Gastrocnemius medialis (tissue), 4 donors: ENCODE results near the gene CACNA1D. TPM values are rescaled to one million over a fixed set of nuclear protein-coding genes. Genes with fewer than 3 reads are reported as not detected.

Source experiments
- ATAC-seq, 2 donors: fragments of 150-250 bp; one replicate each; pipeline ENCODE4 v1.9.1; 2016
- DNase-seq, 2 donors: peaks; one replicate each; pipeline ENCODE4 v3.0.0-alpha.2; 2019
- H3K27ac ChIP-seq, 4 donors: fragments of 200-600 bp; sonication (generic); 1 replicate in 1 of 4; 2 replicates in 3 of 4; pipeline ENCODE4 v1.5.1; 2016 to 2018; ENCODE audit warnings: mild to moderate bottlenecking in 2 of 4, moderate library complexity in 1 of 4
- H3K27me3 ChIP-seq, 3 donors: fragments of 200-600 bp; sonication (generic) in 2 of 3; 1 replicate in 1 of 3; 2 replicates in 2 of 3; pipeline versions ENCODE4 v1.5.1 to v1.6.0; 2016 to 2019; ENCODE audit warnings: mild to moderate bottlenecking in 1 of 3, moderate library complexity in 1 of 3
- H3K36me3 ChIP-seq, 2 donors: fragments of 200-600 bp; sonication (generic) in 1 of 2; one replicate each; pipeline ENCODE4 v1.5.1; 2017 to 2018
- H3K4me1 ChIP-seq, 2 donors: fragments of 200-600 bp; sonication (generic) in 1 of 2; one replicate each; pipeline ENCODE4 v1.5.1; 2016 to 2017; ENCODE audit warnings: mild to moderate bottlenecking in 2 of 2
- H3K4me3 ChIP-seq, 4 donors: fragments of 200-600 bp; sonication (generic) in 3 of 4; 1 replicate in 1 of 4; 2 replicates in 3 of 4; pipeline ENCODE4 v1.5.1; 2016 to 2019; ENCODE audit warnings: mild to moderate bottlenecking in 2 of 4
- H3K9me3 ChIP-seq, 3 donors: fragments of 200-600 bp; sonication (generic) in 2 of 3; 1 replicate in 1 of 3; 2 replicates in 2 of 3; pipeline ENCODE4 v1.5.1; 2016 to 2019
- CTCF ChIP-seq, 5 experiments: fragments of 450-650 bp in 3 of 5; fragments of 200-600 bp in 2 of 5; sonication (generic) in 2 of 5; IDR thresholded peaks in 4 of 5; conservative IDR thresholded peaks in 1 of 5; 1 replicate in 4 of 5; 2 replicates in 1 of 5; pipeline ENCODE4 v1.5.1; 2016 to 2019; ENCODE audit warnings: antibody characterized with exemption in 5 of 5, mild to moderate bottlenecking in 3 of 5, moderate library complexity in 3 of 5
- POLR2A ChIP-seq, 2 donors: fragments of 450-650 bp; IDR thresholded peaks; one replicate each; pipeline ENCODE4 v1.6.1; 2017; ENCODE audit warnings: antibody characterized with exemption in 2 of 2, mild to moderate bottlenecking in 2 of 2, moderate library complexity in 2 of 2
- in situ Hi-C, 4 donors: fragments of 200-750 bp; cut with MboI; loops; one replicate each; pipeline versions ENCODE4 v1.15.0 to v1.8.0; 2017; ENCODE audit warnings: low sequenced_read_pairs in 4 of 4
- intact Hi-C: fragments of 100-400 bp; cut with DNase I; formaldehyde crosslinking; loops from one replicate; pipeline ENCODE4 v1.15.1; 2023; ENCODE audit warnings: low total_unique reads
- total RNA-seq, 4 donors: library from RNA; depleted of rRNA; stranded (reverse); fragments of >200 nt; gene quantifications; one replicate each; pipeline versions ENCODE4 v1.1.0 to v1.2.3, GENCODE V29; 2016

CACNA1D gene
- total RNA-seq, 4 donors from 2014 or later, result 0.18 to 0.34 TPM; not detected in 2

- Histone ChIP-seq H3K36me3 (no peaks in the 10 kb centered on the region), H3K4me3 (no peak overlapping the region), H3K27ac (no peak overlapping the region), H3K9me3 (no peaks in the 10 kb centered on the region), H3K4me1 (no peaks in the 10 kb centered on the region), H3K27me3 (no peaks in the 10 kb centered on the region)
- no peak for ATAC-seq
- in situ Hi-C loops (loop anchor here in 3 of 4 donors (10.0 to 25.0 kb wide), 3 partner anchors 332 to 425 kb away; no protein-coding TSS in a partner anchor), intact Hi-C loops (loop anchor here (10.0 kb wide), 1 partner anchor 495 kb away; no protein-coding TSS in a partner anchor)
- TF ChIP-seq POLR2A (IDR thresholded peaks at IDR 0.05), result no peak
- TF ChIP-seq CTCF (IDR thresholded peaks at IDR 0.05 in 4 of 5, conservative IDR thresholded peaks at IDR 0.05 in 1 of 5), result no peak
- no peak for DNase-seq
Observed at GRCh38 chr3:53719796-53720195, 225.4 kb downstream of the CACNA1D start.

- Histone ChIP-seq H3K4me1 (no peaks in the 10 kb centered on the region), H3K36me3 (no peaks in the 10 kb centered on the region), H3K9me3 (no peaks in the 10 kb centered on the region), H3K27ac (no peak overlapping the region), H3K27me3 (peaks cover 0 to 5% (median 5%) of the 10 kb centered on the region in 3 donors), H3K4me3 (no peak overlapping the region)
- ATAC-seq, result no peak
- in situ Hi-C loops, result loop anchor here in 1 of 4 donors (25.0 kb wide), 1 partner anchor 334 kb away; no protein-coding TSS in a partner anchor
- TF ChIP-seq CTCF (IDR thresholded peaks at IDR 0.05 in 4 of 5, conservative IDR thresholded peaks at IDR 0.05 in 1 of 5) (no peak), POLR2A (IDR thresholded peaks at IDR 0.05) (no peak)
- intact Hi-C loops, result no loop called here
- no peak for DNase-seq
Observed at GRCh38 chr3:53721187-53722119, 227.0 kb downstream of the CACNA1D start.

GRCh38 chr3:53724566-53724965 is 230.2 kb downstream of the CACNA1D start:
- no peaks in the 10 kb centered on the region for H3K36me3 ChIP-seq
- ATAC-seq (no peak), DNase-seq (no peak)
- H3K4me3 ChIP-seq, result no peak overlapping the region
- intact Hi-C loops (no loop called here), in situ Hi-C loops (loop anchor here in 1 of 4 donors (25.0 kb wide), 1 partner anchor 337 kb away; no protein-coding TSS in a partner anchor)
- H3K9me3 ChIP-seq, result no peaks in the 10 kb centered on the region
- no peak overlapping the region for H3K27ac ChIP-seq
- no peaks in the 10 kb centered on the region for H3K4me1 ChIP-seq
- TF ChIP-seq POLR2A (IDR thresholded peaks at IDR 0.05), result no peak
- TF ChIP-seq CTCF (IDR thresholded peaks at IDR 0.05 in 4 of 5, conservative IDR thresholded peaks at IDR 0.05 in 1 of 5), result no peak
- H3K27me3 ChIP-seq, result peaks cover 0 to 5% (median 5%) of the 10 kb centered on the region in 3 donors

- Histone ChIP-seq H3K9me3 (no peaks in the 10 kb centered on the region), H3K27ac (no peak overlapping the region), H3K27me3 (peaks cover 0 to 5% (median 5%) of the 10 kb centered on the region in 3 donors), H3K4me1 (peaks cover 4 to 5% of the 10 kb centered on the region in 2 donors), H3K4me3 (no peak overlapping the region), H3K36me3 (no peaks in the 10 kb centered on the region)
- intact Hi-C loops, result no loop called here
- no peak for ATAC-seq
- TF ChIP-seq POLR2A (IDR thresholded peaks at IDR 0.05) (no peak), CTCF (IDR thresholded peaks at IDR 0.05 in 4 of 5, conservative IDR thresholded peaks at IDR 0.05 in 1 of 5) (no peak)
- in situ Hi-C loops, result no loop called here
- no peak for DNase-seq
Observed at GRCh38 chr3:53725387-53725995, 231.1 kb downstream of the CACNA1D start.
